ENCODE results near the gene ST3GAL4.

- TF ChIP-seq, protein P1, sequence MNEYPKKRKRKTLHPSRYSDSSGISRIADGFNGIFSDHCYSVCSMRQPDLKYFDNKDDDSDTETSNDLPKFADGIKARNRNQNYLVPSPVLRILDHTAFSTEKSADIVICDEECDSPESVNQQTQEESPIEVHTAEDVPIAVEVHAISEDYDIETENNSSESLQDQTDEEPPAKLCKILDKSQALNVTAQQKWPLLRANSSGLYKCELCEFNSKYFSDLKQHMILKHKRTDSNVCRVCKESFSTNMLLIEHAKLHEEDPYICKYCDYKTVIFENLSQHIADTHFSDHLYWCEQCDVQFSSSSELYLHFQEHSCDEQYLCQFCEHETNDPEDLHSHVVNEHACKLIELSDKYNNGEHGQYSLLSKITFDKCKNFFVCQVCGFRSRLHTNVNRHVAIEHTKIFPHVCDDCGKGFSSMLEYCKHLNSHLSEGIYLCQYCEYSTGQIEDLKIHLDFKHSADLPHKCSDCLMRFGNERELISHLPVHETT (tag by site-specific recombination; IDR thresholded peaks at IDR 0.05), result no peak
- TF ChIP-seq CTCF (tag by site-specific recombination; IDR thresholded peaks at IDR 0.05), result no peak
- no peak for TF ChIP-seq ZNF785 (tag by site-specific recombination; IDR thresholded peaks at IDR 0.05)
- no peak for TF ChIP-seq ZNF324 (tag by site-specific recombination; IDR thresholded peaks at IDR 0.05)
- TF ChIP-seq ZBTB17 (tag by site-specific recombination; IDR thresholded peaks at IDR 0.05), result no peak
- TF ChIP-seq ZNF513 (tag by site-specific recombination; IDR thresholded peaks at IDR 0.05), result no peak
- TF ChIP-seq SP3 (tag by site-specific recombination; IDR thresholded peaks at IDR 0.05), result no peak
- TF ChIP-seq, protein P2, sequence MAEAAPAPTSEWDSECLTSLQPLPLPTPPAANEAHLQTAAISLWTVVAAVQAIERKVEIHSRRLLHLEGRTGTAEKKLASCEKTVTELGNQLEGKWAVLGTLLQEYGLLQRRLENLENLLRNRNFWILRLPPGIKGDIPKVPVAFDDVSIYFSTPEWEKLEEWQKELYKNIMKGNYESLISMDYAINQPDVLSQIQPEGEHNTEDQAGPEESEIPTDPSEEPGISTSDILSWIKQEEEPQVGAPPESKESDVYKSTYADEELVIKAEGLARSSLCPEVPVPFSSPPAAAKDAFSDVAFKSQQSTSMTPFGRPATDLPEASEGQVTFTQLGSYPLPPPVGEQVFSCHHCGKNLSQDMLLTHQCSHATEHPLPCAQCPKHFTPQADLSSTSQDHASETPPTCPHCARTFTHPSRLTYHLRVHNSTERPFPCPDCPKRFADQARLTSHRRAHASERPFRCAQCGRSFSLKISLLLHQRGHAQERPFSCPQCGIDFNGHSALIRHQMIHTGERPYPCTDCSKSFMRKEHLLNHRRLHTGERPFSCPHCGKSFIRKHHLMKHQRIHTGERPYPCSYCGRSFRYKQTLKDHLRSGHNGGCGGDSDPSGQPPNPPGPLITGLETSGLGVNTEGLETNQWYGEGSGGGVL (tag by site-specific recombination; IDR thresholded peaks at IDR 0.05), result no peak
- TF ChIP-seq ZNF274 (IDR thresholded peaks at IDR 0.05; ENCODE audit: low read length), result no peak
- TF ChIP-seq ZNF274 (tag by site-specific recombination; IDR thresholded peaks at IDR 0.05; ENCODE audit: borderline replicate concordance), result no peak
- TF ChIP-seq ZNF121 (tag by site-specific recombination; IDR thresholded peaks at IDR 0.05), result no peak
- TF ChIP-seq REPIN1 (tag by site-specific recombination; IDR thresholded peaks at IDR 0.05; ENCODE audit: low read depth), result no peak
- no peak for TF ChIP-seq ZNF24 (tag by site-specific recombination; IDR thresholded peaks at IDR 0.05)
Observed at GRCh38 chr11:126421271-126421671, 65.8 kb downstream of the ST3GAL4 start.
